HG03025 (cell line): Measurements from ENCODE around the gene GLIS1.

Source experiments
- ATAC-seq: cut with Tn5 transposase; IDR thresholded peaks from one replicate; pipeline ENCODE4 v1.9.1; 2021; ENCODE audit warnings: mild to moderate bottlenecking, moderate library complexity; ENCODE audit not compliant: unreplicated experiment, low FRiP score

The GLIS1 gene

DNA sequence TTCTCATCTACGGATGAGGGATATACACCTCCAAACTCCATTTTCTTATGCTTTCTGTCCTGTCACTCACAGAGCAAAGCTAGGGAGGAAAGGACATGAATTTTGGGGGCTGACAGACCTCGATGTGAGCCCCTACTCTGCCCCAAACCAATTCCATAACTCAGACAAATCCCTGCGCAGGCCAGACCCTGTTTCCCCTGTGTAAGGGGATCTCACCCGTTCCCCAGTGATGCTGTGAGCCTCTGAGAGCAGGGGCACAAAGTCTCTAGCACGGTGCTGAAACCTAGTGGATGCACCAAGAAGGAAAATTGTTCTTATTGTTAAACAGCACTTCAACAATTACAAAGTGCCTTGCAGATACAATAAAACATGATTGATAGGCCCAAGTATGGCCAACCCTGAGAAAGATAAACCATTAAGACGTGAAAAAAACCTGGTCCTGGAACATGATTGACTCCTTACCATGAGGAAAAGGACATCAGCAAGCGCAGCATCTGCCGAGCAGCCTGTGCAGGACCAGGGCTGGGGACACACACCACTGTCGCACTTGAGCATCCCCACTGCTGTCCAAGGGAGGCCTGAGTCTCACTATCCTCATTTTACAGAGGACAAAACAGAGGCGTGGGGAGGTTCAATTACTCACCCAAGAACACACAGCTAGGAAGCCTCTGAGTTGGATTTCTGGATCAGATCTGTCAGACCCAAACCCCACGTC, 137.8 kb downstream of the GLIS1 start:
- ATAC-seq: no peak

DNA sequence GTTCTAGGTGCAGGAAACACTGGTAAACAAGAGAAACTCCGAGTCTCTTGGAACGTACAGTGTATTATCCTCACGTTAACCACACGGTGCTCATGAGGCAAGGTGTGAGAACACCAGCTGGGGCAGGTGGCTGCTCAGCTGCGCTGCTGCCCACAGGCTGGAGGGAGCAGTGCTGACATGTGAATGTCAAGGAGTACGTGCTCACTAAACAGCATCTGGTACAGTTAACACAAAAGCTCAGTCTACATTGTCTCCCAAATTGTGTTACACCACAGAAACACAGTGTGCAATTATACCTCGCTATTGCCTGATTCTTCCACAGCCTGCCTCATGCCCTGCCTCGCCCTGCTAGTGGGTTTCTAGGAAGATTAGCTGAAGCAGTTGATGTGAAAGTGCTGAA, 138.4 kb downstream of the GLIS1 start:
- ATAC-seq: no peak

DNA sequence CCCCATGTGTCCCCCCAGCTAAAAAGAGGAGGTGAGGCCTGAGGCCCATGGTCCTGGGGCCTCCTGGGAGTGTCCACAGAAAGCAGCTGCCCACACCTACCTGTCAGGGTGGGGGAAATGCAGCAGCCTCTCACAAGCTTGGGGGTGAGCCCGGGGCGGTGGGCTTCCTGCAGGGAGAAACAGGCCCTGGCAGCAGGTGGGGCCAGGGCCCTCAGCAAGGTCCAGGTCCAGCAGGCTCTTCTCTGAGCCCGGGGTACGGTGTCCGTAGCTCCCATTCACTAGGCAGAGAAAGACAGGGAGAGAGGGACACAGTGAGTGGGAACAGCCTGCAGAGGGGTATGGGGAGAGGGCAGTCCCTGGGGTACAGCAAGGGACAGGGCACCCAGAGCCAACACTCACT, 139.0 kb downstream of the GLIS1 start:
- no peak for ATAC-seq

DNA sequence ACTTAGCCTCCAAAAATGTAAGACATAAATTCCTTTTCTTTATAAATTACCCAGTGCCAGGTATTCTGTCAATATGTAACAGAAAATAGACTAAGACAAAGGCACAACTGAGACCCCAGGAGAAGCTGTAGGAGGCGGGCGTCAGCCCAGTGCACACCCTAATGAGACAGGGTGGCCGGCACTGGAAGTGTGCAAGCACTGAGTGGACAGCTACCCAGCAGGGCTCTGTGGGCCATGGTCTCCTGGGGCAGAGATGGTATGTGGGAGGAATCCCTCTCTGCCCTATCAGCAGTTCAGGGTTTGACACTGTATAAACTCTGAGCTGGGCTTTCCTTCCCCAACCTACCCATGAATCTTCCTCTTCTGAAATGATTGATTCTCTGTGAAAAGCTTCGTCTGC, 139.5 kb downstream of the GLIS1 start:
- ATAC-seq: no peak

DNA sequence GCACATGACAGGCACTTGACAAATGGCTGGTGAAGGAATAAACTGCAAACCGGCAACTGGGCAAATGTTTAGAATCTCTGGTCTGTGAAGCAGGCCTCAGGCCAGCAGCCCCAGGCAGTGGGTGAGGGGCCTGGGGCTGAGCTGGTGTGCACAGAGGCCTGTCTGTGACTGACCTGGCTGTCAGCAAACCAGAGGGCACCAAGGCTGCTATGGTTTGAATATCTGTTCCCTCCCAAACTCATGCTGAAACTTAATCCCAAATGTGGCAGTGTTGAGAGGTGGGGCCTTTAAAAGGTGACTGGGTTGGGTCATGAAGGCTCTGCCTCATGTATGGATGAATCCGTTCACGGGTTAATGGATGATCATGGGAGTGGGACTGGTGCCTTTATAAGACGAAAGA, 140.0 kb downstream of the GLIS1 start:
- ATAC-seq: no peak

DNA sequence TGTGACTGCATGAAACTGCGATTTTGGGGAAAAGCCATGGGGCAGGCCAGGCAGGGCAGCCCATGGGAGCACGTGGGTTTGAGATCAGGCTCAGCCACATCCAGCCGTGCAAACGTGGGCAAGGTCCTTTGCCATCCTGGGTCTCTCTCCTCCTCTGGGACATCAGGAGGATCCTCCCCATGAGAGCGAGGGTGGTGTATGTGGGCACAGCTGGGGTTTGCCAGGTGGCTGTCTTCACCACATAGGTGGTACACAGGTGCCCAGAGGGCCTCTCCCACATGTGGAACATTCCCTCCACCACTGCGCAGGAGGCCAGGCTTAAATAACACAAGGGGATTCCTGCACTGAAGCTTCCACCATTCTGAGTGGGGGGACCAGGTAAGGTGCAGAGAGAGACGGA, 143.1 kb downstream of the GLIS1 start:
- no peak for ATAC-seq

DNA sequence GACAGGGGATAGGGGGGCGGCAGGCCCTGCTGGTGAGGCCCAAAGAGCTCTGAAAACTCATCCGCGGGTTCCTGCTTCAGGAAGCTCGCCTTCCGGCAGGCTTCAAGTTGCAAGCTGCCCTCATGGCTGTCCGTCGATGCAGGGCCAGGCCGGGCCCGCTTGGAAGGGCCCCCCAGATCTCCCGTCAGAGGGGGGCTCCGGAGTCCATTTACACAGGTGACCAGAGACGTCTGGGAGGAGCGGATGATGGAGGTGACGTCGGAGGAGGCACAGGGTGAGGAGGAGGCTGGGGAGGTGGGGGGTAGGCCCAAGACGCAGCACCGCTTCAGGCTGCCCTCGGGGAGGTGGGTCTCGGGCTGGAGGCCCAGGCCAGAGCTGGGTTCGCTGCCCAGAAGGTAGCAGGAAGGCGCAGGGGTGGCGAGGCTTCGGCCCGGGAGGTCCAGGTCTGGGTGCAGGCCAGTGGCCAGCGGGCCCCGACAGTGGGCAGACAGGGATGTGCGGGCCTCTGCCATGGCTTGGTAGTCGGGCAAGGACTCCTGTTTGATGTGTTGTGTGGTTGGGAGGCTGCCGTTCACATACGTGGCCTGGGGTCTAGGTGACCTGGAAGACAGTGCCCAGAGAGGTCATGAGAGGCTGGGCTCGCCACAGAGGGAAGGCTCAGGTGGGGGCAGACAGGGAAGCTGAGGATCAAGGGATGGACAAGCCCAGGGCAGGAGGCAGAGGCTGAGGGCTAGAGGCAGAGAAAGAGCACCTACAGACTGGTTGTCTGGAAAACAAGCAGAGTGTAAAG, 144.4 kb downstream of the GLIS1 start:
- no peak for ATAC-seq

DNA sequence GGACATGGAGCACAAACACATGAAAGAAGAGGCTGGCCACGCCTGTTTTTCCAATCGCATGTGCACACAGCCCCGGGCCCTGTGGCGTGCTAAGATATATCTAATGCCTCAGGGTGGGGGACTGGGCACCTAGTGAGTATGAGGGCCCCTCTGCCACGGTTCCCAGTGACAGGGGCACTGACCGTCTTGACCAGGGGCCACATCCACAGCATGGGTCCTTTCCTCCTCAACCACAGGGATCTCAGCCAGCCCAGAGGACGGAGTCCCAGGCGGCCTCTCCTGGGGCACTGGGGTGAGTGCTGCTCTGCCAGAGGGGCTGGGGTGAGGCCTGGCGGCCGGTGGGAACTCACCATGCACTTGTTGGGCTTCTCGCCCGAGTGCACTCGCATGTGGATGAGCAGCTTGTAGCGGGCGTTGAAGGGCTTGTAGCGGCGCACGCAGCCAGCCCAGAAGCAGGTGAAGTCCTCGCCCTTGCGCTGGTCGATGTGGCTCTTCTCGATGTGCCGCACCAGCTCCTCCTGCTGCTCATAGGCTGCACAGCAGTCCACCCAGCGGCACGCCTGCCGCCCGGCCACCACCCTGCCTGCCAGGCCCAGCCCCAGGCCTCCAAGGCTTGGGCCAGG, 145.1 kb downstream of the GLIS1 start:
- ATAC-seq: no peak

DNA sequence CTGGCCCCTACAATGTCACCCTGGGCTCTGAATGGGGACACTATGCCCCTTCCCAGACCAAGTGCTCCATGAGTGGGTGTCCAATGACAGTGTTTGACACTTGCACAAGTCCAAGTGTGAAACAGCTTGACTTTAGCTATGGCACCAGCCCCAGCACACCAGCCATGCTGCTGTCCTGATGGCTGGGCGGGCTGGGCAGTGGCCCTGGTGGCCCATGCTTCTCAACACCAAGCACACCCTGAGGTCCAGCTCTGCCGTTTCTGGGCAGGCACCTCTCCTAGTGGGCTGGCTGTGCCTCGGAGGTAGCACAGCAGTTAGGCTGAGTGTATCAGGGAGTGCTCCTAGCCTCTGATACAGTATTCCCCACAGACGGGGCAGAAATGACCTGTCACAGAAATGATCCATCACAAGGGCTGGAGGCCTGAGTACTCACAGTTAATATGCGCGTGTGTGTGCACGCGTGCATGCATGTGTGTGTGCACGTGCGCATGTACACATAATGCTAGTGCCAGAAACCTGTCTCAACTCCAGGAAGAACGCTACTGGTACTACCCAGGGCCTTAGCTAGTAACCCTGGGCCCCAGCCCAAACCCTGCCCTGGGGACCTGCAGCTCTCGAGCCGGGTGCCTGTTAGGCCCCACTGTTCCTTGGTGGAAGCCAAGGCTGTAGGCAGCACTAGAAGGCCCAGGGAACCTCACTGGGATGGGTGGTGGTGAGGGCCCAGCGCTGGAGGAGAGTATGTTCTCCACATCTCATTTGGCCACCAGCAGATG, 145.8 kb downstream of the GLIS1 start:
- ATAC-seq: no peak

DNA sequence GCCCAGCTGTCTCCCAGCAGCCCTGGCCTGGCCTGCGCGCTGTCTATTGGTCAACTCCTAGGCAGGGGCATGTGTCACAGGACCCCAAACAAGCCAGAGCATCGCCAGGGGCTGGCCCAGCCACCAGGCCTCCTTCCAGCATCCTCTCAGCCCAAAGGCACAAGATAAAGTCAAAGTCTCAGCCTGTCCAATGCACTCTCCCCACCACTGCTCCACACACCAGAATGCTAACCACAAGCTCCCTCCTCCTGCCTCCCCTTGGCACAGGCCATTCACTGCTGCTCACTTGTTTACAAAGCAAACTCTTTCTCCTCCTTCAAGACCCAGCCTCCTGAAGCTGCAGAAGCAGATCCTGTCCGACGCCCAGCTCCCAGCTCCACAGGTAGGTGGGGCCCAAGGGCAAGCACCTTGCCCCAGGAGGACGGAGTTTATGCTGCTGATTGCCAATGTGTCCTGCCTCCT, 146.4 kb downstream of the GLIS1 start:
- ATAC-seq: no peak

DNA sequence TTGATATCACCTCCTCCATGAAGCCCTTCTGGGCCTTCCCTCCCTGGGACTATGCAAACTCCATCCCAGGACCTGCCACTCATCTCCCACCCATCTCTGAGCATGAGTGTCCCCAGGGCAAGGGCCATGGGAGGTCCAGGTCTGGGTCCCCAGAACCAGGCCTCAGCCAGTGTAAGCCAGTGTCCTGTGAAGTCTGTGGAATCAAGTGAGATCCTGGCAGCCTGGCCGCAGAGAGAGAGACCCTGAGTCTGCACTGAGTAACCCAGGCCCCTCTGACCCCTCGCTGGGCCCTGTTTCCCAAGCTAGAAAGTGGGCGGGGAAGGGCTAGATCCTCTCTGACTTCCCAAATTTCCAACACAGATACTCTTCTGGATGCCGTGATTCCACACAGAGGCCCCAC, 147.0 kb downstream of the GLIS1 start:
- no peak for ATAC-seq

DNA sequence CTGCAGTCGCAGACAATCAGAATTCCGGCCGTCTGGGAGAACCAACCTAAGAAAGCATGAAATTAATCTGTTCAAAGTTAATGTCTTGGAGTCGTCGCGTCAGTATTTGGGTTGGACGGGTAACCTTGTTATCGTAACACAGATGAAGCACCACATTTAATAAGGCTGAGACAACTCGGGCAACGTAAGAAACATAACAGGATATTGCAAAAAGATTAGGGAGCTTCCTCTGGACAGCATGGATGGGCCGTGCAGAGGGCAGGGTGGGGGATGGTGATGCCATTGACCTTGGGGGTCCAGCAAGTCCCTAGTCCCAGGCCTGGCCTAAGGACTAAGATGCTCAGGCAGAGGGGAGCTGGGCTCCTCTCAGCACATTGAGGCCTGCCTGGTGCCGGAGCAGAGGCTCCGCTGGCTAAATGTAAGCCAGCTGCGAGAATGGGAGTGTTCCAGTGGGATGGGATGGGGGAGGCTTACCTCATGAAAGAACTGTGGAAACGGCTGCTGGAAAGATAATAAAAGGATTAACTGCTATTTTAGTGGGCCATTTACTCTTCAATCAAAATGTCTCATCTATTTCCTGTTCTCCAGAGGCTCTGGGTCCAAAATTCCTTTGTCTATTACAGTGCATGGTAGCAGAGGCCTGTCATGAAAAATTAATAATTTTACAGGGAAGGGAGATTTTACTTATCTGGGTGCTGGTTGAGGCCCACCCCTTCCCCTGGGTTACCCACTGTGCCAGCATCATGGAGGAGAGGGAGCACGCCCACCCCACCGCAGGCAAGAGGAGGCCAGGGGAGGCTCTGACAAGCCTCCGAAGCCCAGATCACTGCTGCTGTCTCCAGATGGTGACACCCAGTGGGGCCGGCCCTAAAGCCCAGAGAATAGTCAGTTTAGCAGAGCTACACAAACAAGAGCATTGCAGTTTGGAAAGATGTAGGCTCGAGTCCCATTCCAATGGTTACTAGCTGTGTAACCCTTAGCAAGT, 148.1 kb downstream of the GLIS1 start:
- ATAC-seq: no peak

DNA sequence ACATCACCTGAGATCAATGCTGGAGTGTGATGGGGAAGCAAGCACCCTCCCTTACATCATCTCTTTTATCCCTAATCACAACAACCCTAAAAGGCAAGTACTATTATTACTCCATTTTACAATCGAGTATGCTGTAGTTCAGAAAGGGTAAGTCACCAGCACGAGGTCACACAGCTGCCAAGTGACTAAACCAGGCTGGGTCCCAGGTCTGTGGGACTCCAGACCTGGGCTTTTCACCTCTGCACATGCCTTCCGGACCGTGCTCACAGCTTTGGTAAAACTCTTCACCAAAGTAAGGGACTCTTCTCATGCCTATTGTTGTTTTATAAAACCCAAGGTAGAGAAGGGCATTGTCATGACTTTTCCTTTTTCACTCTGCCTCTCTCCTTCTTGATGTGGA, 148.9 kb downstream of the GLIS1 start:
- no peak for ATAC-seq

DNA sequence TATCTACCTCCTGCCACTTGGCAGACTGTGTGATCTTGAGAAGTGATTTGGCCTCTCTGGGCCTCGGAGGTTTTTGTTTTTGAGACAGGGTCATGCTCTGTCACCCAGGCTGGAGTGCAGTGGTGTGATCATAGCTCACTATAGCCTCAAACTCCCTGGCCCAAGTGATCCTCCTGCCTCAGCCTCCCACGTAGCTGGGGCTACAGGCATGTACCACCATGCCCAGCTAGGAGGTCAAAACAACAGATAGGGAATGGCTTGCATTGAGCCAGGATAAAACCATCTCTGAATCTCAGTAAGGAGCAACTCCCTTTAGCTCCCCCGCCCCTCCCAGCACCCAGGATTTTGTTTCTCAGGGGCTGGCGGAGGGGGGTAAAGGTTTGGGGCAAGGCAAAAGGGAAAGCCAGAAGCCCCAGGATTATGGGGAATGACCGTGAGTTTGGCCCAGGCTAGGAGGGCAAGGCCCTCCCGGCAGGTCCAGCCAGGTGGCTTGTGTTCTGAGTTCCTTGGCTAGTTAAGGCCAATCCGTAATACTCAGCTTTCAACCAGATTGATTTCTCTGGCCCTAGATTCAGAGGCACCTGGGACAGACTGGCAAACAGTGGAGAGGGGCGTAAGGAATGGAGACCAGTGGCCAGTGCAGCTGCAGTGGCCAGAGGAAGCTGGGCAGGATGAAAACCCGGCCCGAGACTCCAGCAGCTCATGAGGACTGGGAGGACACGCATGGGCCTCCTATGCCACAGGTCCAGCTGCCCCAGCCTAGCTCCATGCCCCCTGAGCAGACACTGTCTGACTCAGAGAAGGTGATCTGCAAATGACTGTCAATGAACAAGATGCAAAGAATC, 149.7 kb downstream of the GLIS1 start:
- no peak for ATAC-seq

DNA sequence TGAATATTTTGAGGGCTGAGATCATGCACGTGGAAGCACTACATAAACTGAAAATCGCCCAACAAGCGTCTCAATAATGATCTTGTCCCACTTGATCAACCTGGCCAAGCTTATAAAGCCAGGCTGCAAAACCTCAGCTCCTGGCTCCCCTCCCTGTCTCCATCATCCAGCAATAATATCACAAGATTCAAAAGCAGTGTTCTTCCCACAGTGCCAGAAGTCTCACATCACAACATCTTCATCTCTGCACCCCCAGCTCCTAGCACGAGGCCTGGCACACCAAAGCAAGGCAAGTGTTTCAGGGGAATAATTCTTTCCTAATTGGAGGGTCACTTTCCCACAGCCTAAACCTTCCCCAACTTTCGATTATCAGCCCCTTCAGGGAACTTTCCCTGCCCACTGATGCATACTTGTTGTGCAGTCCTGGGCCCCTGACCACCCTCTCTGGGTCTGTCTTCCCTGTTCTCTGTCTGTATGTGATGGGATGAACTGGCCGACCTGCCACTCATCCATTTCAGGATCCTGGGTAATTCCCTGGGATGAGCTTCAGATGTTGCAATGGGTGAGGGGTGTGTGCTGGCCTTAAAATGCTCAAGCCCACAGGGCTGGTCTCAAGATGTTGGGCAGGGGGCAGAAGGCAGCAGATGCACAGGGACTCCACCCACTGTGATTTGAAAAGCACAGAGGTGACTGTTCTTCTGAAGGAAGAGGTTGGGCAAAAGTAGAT, 150.7 kb downstream of the GLIS1 start:
- no peak for ATAC-seq

DNA sequence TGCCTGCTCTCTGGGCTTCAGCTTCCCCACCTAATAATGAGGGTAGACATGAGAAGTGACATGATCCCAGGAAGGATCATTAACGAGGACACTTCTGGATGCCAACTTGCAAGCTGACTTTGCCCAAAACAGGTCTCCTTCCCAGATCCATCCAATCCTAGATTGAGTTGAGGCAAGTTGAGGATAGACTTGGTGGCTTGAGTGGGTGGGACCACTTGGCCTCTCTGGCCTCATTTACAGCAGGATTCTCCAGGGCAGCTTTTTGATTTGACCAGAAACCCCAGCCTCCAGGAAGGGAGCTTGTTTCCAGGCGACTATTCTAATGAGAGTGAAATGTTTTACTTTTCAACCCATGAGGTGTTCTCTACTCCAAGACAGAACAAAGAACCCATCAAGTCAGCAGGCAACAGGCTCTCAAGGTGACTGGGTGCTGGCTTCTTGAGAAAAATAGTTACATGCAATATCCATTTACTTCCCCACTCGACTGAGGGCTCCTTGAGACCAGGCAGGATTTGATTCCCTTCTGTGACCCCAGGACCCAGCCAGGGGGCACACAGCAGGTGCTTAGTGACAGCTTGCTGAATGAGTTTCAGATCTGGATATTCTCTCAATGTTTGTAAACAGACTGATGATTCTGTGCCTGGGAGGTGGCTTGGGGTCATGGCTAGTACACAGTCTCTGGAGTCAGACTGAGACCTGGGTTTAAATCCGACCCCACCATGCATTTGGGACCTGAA, 151.5 kb downstream of the GLIS1 start:
- ATAC-seq: no peak

DNA sequence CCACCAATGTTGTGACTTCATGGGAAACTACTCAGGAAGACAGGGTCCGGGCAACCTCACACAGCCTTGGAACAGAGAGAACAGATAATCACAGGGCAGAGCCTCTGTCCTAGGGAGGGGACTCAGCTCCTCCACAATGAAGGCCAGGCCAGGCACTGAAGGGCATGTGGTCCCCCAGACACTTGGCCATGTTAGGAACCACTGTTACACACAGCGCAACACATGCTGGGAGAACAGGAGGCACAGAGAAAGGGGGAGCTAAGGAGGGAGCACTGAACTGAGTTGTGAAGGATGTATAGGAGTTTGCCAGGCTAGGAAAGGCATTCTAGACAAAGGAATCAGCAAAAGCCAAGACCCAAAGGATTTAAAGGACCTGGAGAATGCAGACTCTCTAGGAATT, 152.2 kb downstream of the GLIS1 start:
- ATAC-seq: no peak

DNA sequence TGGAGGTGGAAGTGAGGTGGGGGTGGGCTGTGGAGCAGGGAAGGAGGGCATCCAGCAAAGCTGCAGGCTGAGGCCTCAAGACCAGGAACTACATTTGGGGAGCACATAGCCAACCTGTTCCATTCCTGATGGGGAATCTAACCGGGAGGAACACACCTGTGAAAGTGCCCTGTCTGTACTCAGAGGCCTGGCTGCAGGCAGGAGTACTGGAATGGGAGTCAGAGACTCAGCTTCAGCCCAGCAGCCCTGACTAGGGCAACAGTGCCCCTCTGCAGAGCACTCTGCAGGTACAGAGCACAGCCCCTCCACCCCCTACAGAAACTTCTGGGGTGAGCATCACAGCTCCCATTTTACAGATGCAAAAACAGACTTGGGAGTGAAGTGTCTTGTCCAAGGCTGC, 153.4 kb downstream of the GLIS1 start:
- no peak for ATAC-seq
